Neutrophil (primary cell): ENCODE measurements around the gene XPO1.

ENCODE experiments used
- H3K27ac ChIP-seq: fragments of 200-600 bp; sonication (generic); 2 replicates; pipeline ENCODE4 v1.5.1; 2016; ENCODE audit warnings: mild to moderate bottlenecking, moderate library complexity
- H3K27me3 ChIP-seq: fragments of 200-600 bp; sonication (generic); 2 replicates; pipeline ENCODE4 v1.6.0; 2016; ENCODE audit warnings: mild to moderate bottlenecking
- H3K36me3 ChIP-seq: fragments of 200-600 bp; sonication (generic); 2 replicates; pipeline ENCODE4 v1.5.1; 2017
- H3K4me1 ChIP-seq, 2 experiments: fragments of 200-600 bp in 1 of 2; sonication (generic) in 1 of 2; 1 replicate in 1 of 2; 2 replicates in 1 of 2; pipeline versions ENCODE4 v1.5.1 to v1.6.1; 2013 to 2016; ENCODE audit warnings: low read depth in 1 of 2, low read length in 1 of 2, mild to moderate bottlenecking in 1 of 2, moderate library complexity in 1 of 2; ENCODE audit not compliant: control insufficient read depth in 1 of 2, insufficient read depth in 1 of 2
- H3K4me3 ChIP-seq, 2 experiments: fragments of 200-600 bp in 1 of 2; sonication (generic) in 1 of 2; 1 replicate in 1 of 2; 2 replicates in 1 of 2; pipeline ENCODE4 v1.5.1; 2013 to 2016; ENCODE audit warnings: low read depth in 1 of 2, low read length in 1 of 2, mild to moderate bottlenecking in 1 of 2, moderate library complexity in 1 of 2
- H3K9me3 ChIP-seq: fragments of 200-600 bp; sonication (generic); 2 replicates; pipeline ENCODE4 v1.5.1; 2016
- TF ChIP-seq, protein P1 (sequence below): fragments of 200-600 bp; sonication (generic); IDR thresholded peaks from 2 replicates; pipeline ENCODE4 v1.5.1; 2016; ENCODE audit warnings: antibody characterized with exemption

The XPO1 gene

DNA sequence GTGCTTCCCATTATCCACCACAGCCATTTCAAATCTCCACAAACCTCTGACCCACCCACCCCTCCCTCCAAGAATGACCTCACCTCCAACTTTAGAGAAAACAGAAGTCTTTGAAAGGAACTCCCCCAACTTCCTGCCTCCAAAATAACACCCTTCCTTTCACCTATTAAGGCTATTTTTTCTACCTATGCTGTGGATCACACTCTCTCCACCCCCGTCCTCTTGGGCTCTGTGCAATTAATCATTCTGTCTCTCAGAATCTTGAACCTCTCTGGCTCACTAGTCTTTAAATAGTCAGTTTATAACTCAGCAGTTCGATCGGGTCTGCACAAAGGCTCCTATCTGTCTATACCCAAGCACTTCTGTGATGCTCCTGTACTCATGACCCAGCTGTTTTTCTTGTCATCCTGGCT, 37.3 kb upstream of the XPO1 start:
- Histone ChIP-seq H3K9me3 (no peaks in the 10 kb centered on the region), H3K27me3 (no peaks in the 10 kb centered on the region), H3K4me3 (no peak overlapping the region), H3K27ac (no peak overlapping the region), H3K4me1 (no peaks in the 10 kb centered on the region), H3K36me3 (no peaks in the 10 kb centered on the region)
- TF ChIP-seq, protein P1, sequence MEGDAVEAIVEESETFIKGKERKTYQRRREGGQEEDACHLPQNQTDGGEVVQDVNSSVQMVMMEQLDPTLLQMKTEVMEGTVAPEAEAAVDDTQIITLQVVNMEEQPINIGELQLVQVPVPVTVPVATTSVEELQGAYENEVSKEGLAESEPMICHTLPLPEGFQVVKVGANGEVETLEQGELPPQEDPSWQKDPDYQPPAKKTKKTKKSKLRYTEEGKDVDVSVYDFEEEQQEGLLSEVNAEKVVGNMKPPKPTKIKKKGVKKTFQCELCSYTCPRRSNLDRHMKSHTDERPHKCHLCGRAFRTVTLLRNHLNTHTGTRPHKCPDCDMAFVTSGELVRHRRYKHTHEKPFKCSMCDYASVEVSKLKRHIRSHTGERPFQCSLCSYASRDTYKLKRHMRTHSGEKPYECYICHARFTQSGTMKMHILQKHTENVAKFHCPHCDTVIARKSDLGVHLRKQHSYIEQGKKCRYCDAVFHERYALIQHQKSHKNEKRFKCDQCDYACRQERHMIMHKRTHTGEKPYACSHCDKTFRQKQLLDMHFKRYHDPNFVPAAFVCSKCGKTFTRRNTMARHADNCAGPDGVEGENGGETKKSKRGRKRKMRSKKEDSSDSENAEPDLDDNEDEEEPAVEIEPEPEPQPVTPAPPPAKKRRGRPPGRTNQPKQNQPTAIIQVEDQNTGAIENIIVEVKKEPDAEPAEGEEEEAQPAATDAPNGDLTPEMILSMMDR: no peak

DNA sequence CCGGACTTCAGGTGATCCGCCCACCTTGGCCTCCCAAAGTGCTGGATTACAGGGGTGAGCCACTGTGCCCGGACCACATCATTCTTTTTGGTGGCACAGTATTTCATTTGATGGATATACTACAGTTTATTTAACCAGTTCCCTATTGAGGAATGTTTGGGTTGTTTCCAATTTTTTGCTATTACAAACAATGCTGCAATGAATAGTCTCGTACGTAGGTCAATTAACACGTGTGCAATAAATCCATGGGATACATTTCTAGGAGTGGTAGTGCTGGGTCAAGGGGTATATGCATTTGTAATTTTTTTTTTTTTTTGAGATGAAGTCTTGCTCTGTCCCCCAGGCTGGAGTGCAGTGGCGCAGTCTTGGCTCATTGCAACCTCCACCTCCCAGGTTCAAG, 28.4 kb upstream of the XPO1 start:
- H3K4me1 ChIP-seq: no peaks in the 10 kb centered on the region
- TF ChIP-seq, protein P1: no peak
- no peaks in the 10 kb centered on the region for H3K36me3 ChIP-seq
- no peaks in the 10 kb centered on the region for H3K9me3 ChIP-seq
- H3K27me3 ChIP-seq: peaks cover 5% of the 10 kb centered on the region
- no peak overlapping the region for H3K27ac ChIP-seq
- no peak overlapping the region for H3K4me3 ChIP-seq

DNA sequence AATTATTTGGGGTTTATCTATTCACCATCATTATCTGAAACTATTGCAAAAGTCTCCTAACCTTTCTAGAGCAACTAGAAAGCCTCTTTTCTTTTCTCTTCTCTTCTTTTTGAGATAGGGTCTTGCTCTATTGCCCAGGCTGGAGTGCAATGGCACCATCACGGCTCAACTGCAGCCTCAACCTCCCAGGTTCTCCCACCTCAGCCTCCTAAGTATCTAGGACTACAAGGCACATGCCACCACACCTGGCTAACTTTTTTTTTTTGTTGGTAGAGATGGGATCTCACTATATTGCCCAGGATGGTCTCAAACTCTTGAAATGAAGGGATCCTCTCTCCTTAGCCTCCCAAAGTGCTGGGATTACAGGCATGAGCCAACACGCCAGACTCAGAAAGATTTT, 24.5 kb upstream of the XPO1 start:
- TF ChIP-seq, protein P1: no peak
- H3K27me3 ChIP-seq: peaks cover 5% of the 10 kb centered on the region
- no peak overlapping the region for H3K27ac ChIP-seq
- H3K36me3 ChIP-seq: no peaks in the 10 kb centered on the region
- H3K9me3 ChIP-seq: no peaks in the 10 kb centered on the region
- H3K4me3 ChIP-seq: no peak overlapping the region
- H3K4me1 ChIP-seq: no peaks in the 10 kb centered on the region

DNA sequence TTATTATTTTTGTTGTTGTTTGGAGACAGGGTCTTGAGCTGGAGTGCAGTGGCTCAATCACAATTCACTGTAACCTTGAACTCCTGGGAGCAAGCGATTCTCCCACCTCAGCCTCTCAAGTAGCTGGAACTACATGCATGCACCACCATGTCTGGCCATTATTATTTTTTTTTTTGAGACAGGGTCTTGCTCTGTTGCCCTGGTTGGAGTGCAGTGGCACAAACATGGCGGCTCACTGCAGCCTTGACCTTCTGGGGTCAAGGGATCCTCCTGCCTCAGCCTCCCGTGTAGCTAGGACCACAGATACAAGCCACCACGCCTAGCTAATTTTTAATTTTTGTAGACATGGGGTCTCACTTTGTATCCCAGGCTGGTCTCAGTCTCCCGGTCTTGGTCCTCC, 20.0 kb upstream of the XPO1 start:
- Histone ChIP-seq H3K4me3 (no peak overlapping the region), H3K27ac (no peak overlapping the region), H3K9me3 (no peaks in the 10 kb centered on the region), H3K4me1 (no peaks in the 10 kb centered on the region), H3K27me3 (peaks cover 5% of the 10 kb centered on the region), H3K36me3 (no peaks in the 10 kb centered on the region)
- TF ChIP-seq, protein P1: no peak

DNA sequence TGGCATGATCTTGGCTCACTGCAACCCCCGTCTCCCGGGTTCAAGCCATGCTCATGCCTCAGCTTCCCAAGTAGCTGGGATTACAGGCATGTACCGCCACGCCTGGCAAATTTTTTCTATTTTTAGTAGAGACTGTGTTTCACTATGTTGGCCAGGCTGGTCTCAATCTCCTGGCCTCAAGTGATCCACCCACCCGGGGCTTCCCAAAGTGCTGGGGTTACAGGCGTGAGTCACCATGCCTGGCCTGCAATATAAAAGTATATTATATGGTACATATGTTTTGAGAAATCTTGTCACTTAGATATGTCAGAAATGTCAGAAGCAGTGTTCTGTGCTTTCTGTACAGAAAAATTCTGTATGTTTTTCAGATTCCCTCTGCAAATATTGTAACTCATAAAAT, 19.2 kb upstream of the XPO1 start:
- TF ChIP-seq, protein P1: no peak
- Histone ChIP-seq H3K27ac (no peak overlapping the region), H3K36me3 (no peaks in the 10 kb centered on the region), H3K27me3 (peaks cover 4% of the 10 kb centered on the region), H3K9me3 (no peaks in the 10 kb centered on the region), H3K4me1 (no peaks in the 10 kb centered on the region), H3K4me3 (no peak overlapping the region)

DNA sequence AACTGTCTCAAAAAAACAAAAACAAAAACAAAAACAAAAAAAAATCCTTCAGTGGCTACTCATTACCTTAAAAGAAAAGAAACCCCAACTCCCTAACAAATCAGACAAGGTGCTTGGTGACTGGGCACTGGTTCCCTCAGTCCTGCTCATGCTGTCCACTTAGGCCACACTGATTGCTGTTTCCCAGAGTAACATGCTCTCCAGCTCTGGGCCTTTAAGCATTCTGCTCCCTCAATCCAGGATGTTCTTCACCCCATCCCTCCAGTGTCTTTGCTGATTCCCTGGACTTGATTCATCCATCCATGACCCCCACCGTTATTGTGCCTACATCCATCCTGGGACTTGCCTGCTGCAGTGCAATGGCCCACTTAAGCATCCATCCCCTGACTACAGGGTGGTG, 16.4 kb upstream of the XPO1 start:
- Histone ChIP-seq H3K4me1 (no peaks in the 10 kb centered on the region), H3K36me3 (no peaks in the 10 kb centered on the region), H3K9me3 (no peaks in the 10 kb centered on the region), H3K4me3 (no peak overlapping the region), H3K27me3 (no peaks in the 10 kb centered on the region), H3K27ac (no peak overlapping the region)
- TF ChIP-seq, protein P1: no peak
